K562 (cell line): Measurements from ENCODE around the gene ANKRD31.

Experiments used
- CEBPB ChIP-seq: fragments of 450-650 bp; IDR thresholded peaks from 2 replicates; pipeline ENCODE4 v1.6.1; 2016; ENCODE audit warnings: missing genetic modification characterization, missing compliant biosample characterization
- MECOM ChIP-seq: fragments of 250-450 bp; sonication (Bioruptor Pico); IDR thresholded peaks from 2 replicates; pipeline ENCODE4 v1.8.0; 2022; ENCODE audit warnings: inconsistent platforms
- POLR2AphosphoS2 ChIP-seq: IDR thresholded peaks from 2 replicates; pipeline ENCODE4 v1.6.1; 2012; ENCODE audit warnings: low read length, improper control_type of control experiment
- PPARD ChIP-seq: fragments of 250-450 bp; sonication (Bioruptor Pico); IDR thresholded peaks from 2 replicates; pipeline ENCODE4 v1.8.0; 2022; ENCODE audit warnings: inconsistent platforms, mild to moderate bottlenecking, moderate library complexity
- ZFPM2 ChIP-seq: fragments of 250-450 bp; sonication (Bioruptor Pico); IDR thresholded peaks from 2 replicates; pipeline ENCODE4 v1.5.1; 2022; ENCODE audit warnings: mild to moderate bottlenecking
- ZNF175 ChIP-seq: fragments of 200-800 bp; sonication (Bioruptor generic); IDR thresholded peaks from 2 replicates; pipeline ENCODE4 v1.6.1; 2016; ENCODE audit warnings: low read depth, mild to moderate bottlenecking, missing genetic modification characterization, missing compliant biosample characterization
- ZNF384 ChIP-seq: IDR thresholded peaks from 2 replicates; pipeline ENCODE4 v1.6.1; 2012; ENCODE audit warnings: low read depth, low read length, improper control_type of control experiment
- ZNF707 ChIP-seq: fragments of 250-450 bp; sonication (Bioruptor Pico); conservative IDR thresholded peaks from 2 replicates; pipeline ENCODE4 v1.8.0; 2022; ENCODE audit warnings: inconsistent platforms, mild to moderate bottlenecking, moderate library complexity
- TF ChIP-seq, protein P1 (sequence below): sonication (generic); formaldehyde crosslinking; IDR thresholded peaks from 2 replicates; pipeline ENCODE4 v1.5.0; 2020; ENCODE audit warnings: missing genetic modification reagents
- TF ChIP-seq, protein P2 (sequence below), 2 experiments: fragments of 450-650 bp in 1 of 2; IDR thresholded peaks; 2 replicates each; pipeline ENCODE4 v1.6.1; 2011 to 2017; ENCODE audit warnings: low read depth in 2 of 2, antibody characterized with exemption in 1 of 2, borderline replicate concordance in 1 of 2, low read length in 1 of 2, mild to moderate bottlenecking in 1 of 2, mixed read lengths in 1 of 2; ENCODE audit not compliant: control insufficient read depth in 1 of 2
- TF ChIP-seq, protein P3 (sequence below), 3 experiments: IDR thresholded peaks in 2 of 3; conservative IDR thresholded peaks in 1 of 3; 2 replicates each; pipeline ENCODE4 v1.5.1; 2011 to 2012; ENCODE audit warnings: low read length in 3 of 3, mild to moderate bottlenecking in 3 of 3, control low read depth in 2 of 3, improper control_type of control experiment in 1 of 3, inconsistent platforms in 1 of 3, low read depth in 1 of 3, mixed read lengths in 1 of 3, moderate library complexity in 1 of 3; ENCODE audit not compliant: insufficient read depth in 2 of 3
- TF ChIP-seq, protein P4 (sequence below): fragments of 450-650 bp; formaldehyde crosslinking; IDR thresholded peaks from 2 replicates; pipeline ENCODE4 v1.4.0; 2020; ENCODE audit warnings: mild to moderate bottlenecking, moderate library complexity

DNA sequence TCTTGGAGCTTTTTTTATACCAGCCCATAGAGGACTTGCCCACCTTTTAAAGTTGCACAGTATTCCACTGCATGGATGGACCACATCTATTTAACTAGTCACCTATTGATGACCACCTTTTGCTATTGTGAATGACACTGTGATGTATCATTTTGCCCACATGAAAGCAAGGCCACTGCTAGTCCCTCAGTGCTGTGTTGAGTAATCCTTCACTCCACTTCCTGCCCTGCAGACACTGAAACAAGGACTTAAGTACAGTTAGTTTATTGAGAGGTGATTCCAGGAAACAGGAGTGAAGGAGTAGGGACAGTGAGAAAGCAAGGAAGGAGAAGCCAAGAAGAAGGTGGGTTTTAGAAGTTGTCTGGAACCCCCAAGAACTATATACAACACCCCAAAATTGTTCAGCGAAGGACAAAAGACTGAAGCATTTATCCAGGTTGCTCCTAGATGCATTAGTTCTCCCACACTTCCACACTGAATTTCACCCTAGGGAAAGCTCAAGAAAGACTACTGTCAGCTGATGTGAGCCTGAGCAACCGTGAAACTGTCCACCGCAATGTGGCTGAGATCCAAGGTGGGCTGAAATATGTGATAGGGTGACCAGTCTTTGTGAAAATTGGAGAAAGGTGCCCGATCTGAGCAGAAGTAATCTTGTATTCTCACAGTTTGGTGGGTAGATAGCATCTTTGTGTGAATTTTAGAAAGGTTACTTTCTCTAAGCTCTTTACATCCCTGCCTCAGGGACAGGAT is 45.2 kb upstream of the ANKRD31 start:
- TF ChIP-seq POLR2AphosphoS2 (no peak), ZFPM2 (no peak), PPARD (CRISPR knock-in tag) (no peak), CEBPB (tag) (no peak), ZNF175 (CRISPR knock-in tag) (no peak), ZNF384 (no peak), ZNF707 (CRISPR knock-in tag) (no peak), MECOM (CRISPR knock-in tag) (no peak)
- TF ChIP-seq, protein P1, sequence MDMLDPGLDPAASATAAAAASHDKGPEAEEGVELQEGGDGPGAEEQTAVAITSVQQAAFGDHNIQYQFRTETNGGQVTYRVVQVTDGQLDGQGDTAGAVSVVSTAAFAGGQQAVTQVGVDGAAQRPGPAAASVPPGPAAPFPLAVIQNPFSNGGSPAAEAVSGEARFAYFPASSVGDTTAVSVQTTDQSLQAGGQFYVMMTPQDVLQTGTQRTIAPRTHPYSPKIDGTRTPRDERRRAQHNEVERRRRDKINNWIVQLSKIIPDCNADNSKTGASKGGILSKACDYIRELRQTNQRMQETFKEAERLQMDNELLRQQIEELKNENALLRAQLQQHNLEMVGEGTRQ (CRISPR knock-in tag) = no peak
- TF ChIP-seq, protein P2, sequence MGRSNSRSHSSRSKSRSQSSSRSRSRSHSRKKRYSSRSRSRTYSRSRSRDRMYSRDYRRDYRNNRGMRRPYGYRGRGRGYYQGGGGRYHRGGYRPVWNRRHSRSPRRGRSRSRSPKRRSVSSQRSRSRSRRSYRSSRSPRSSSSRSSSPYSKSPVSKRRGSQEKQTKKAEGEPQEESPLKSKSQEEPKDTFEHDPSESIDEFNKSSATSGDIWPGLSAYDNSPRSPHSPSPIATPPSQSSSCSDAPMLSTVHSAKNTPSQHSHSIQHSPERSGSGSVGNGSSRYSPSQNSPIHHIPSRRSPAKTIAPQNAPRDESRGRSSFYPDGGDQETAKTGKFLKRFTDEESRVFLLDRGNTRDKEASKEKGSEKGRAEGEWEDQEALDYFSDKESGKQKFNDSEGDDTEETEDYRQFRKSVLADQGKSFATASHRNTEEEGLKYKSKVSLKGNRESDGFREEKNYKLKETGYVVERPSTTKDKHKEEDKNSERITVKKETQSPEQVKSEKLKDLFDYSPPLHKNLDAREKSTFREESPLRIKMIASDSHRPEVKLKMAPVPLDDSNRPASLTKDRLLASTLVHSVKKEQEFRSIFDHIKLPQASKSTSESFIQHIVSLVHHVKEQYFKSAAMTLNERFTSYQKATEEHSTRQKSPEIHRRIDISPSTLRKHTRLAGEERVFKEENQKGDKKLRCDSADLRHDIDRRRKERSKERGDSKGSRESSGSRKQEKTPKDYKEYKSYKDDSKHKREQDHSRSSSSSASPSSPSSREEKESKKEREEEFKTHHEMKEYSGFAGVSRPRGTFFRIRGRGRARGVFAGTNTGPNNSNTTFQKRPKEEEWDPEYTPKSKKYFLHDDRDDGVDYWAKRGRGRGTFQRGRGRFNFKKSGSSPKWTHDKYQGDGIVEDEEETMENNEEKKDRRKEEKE (IDR thresholded peaks at IDR 0.05; ENCODE audit: borderline replicate concordance in 1 of 2, control insufficient read depth in 1 of 2, low read depth in 2 of 2, low read length in 1 of 2) = no peak
- TF ChIP-seq, protein P3, sequence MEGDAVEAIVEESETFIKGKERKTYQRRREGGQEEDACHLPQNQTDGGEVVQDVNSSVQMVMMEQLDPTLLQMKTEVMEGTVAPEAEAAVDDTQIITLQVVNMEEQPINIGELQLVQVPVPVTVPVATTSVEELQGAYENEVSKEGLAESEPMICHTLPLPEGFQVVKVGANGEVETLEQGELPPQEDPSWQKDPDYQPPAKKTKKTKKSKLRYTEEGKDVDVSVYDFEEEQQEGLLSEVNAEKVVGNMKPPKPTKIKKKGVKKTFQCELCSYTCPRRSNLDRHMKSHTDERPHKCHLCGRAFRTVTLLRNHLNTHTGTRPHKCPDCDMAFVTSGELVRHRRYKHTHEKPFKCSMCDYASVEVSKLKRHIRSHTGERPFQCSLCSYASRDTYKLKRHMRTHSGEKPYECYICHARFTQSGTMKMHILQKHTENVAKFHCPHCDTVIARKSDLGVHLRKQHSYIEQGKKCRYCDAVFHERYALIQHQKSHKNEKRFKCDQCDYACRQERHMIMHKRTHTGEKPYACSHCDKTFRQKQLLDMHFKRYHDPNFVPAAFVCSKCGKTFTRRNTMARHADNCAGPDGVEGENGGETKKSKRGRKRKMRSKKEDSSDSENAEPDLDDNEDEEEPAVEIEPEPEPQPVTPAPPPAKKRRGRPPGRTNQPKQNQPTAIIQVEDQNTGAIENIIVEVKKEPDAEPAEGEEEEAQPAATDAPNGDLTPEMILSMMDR (IDR thresholded peaks at IDR 0.05 in 2 of 3, conservative IDR thresholded peaks at IDR 0.05 in 1 of 3; ENCODE audit: insufficient read depth in 2 of 3, low read depth in 1 of 3, low read length in 3 of 3) = no peak
- TF ChIP-seq, protein P4, sequence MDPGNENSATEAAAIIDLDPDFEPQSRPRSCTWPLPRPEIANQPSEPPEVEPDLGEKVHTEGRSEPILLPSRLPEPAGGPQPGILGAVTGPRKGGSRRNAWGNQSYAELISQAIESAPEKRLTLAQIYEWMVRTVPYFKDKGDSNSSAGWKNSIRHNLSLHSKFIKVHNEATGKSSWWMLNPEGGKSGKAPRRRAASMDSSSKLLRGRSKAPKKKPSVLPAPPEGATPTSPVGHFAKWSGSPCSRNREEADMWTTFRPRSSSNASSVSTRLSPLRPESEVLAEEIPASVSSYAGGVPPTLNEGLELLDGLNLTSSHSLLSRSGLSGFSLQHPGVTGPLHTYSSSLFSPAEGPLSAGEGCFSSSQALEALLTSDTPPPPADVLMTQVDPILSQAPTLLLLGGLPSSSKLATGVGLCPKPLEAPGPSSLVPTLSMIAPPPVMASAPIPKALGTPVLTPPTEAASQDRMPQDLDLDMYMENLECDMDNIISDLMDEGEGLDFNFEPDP (CRISPR knock-in tag) = no peak
